NCI-H2107 treated with DMSO at 0.1 percent for 48 hours (cell line): ENCODE measurements around the gene CHPF.

Experiments used
- DNase-seq: peaks from one replicate; lab custom pipeline; 2025; ENCODE audit not compliant: unreplicated experiment; lab: John Stamatoyannopoulos, UW

Gene CHPF

GRCh38 chr2:219533930-219534661, 9.5 kb downstream of the CHPF start:
- DNase-seq = peak; percentile 44

- DNase-seq = no peak
These were observed 11.3 kb downstream of the CHPF start for GRCh38 chr2:219532378-219532649.

GRCh38 chr2:219531639-219532377, 11.8 kb downstream of the CHPF start:
- DNase-seq = no peak

GRCh38 chr2:219530048-219530963, 13.3 kb downstream of the CHPF start:
- peak; percentile 41 for DNase-seq

- no peak for DNase-seq
These were observed 16.1 kb downstream of the CHPF start for GRCh38 chr2:219527472-219527871.

- no peak for DNase-seq
These were observed 16.6 kb downstream of the CHPF start for GRCh38 chr2:219527076-219527394.

GRCh38 chr2:219526320-219527075, 17.1 kb downstream of the CHPF start:
- no peak for DNase-seq

- DNase-seq = no peak
These were observed 17.9 kb downstream of the CHPF start for GRCh38 chr2:219525533-219526232.

GRCh38 chr2:219524817-219525216, 18.8 kb downstream of the CHPF start:
- no peak for DNase-seq

GRCh38 chr2:219523031-219523671, 20.5 kb downstream of the CHPF start:
- no peak for DNase-seq

GRCh38 chr2:219522111-219523030, 21.2 kb downstream of the CHPF start:
- DNase-seq = no peak

GRCh38 chr2:219521066-219521880, 22.3 kb downstream of the CHPF start:
- no peak for DNase-seq

GRCh38 chr2:219520079-219520478, 23.5 kb downstream of the CHPF start:
- DNase-seq = no peak

- DNase-seq = no peak
These were observed 24.1 kb downstream of the CHPF start for GRCh38 chr2:219519526-219519916.

- DNase-seq = no peak
These were observed 25.4 kb downstream of the CHPF start for GRCh38 chr2:219517954-219518778.

- no peak for DNase-seq
These were observed 26.7 kb downstream of the CHPF start for GRCh38 chr2:219516888-219517287.

- no peak for DNase-seq
These were observed 27.6 kb downstream of the CHPF start for GRCh38 chr2:219515874-219516629.
